CD4-positive, alpha-beta T cell (primary cell): ENCODE results near the gene TAL1. TPM values are rescaled to one million over a fixed set of nuclear protein-coding genes. Genes with fewer than 3 reads are reported as not detected.
A peak's percentile ranks its signal among the peaks of the same experiment; 100 is the strongest.

Source experiments
- ATAC-seq: fragments of 200-7000 bp; cut with Tn5 transposase; one replicate; pipeline ENCODE4 v1.10.0; 2022; ENCODE audit warnings: mild to moderate bottlenecking; ENCODE audit not compliant: poor library complexity
- CTCF ChIA-PET: fragments of 350-600 bp; sonication (Branson Sonifier 250); formaldehyde crosslinking; loops from one replicate; lab custom pipeline; 2021; ENCODE audit warnings: antibody characterized with exemption, inconsistent platforms; lab: Charles Lee
- POLR2A ChIA-PET: fragments of 350-600 bp; sonication (Branson Sonifier 250); formaldehyde crosslinking; loops from one replicate; lab custom pipeline; 2021; ENCODE audit warnings: antibody characterized with exemption, inconsistent platforms; lab: Charles Lee
- DNase-seq, 14 experiments: peaks; one replicate each; pipeline ENCODE4 v3.0.0-alpha.2; 2013 to 2020; ENCODE audit warnings: mixed read lengths in 2 of 14
- H3K27ac ChIP-seq, 2 donors: one replicate each; pipeline versions ENCODE4 v1.5.1 to v1.7.0; 2013; ENCODE audit warnings: low read length in 2 of 2, low read depth in 1 of 2, mild to moderate bottlenecking in 1 of 2
- H3K27me3 ChIP-seq, 2 experiments: 1 replicate in 1 of 2; 2 replicates in 1 of 2; pipeline versions ENCODE4 v1.6.1 to v1.7.0; 2013; ENCODE audit warnings: low read length in 2 of 2, control low read depth in 1 of 2, mild to moderate bottlenecking in 1 of 2, moderate library complexity in 1 of 2; ENCODE audit not compliant: insufficient read depth in 2 of 2, control insufficient read depth in 1 of 2
- H3K36me3 ChIP-seq: one replicate; pipeline ENCODE4 v1.6.1; 2013; ENCODE audit warnings: low read length, control low read depth; ENCODE audit not compliant: insufficient read depth
- H3K4me1 ChIP-seq: one replicate; pipeline ENCODE4 v1.6.1; 2013; ENCODE audit warnings: low read length, control low read depth; ENCODE audit not compliant: insufficient read depth
- H3K4me3 ChIP-seq: one replicate; pipeline ENCODE4 v1.5.1; 2013; ENCODE audit warnings: mild to moderate bottlenecking, low read length, moderate library complexity
- H3K9me3 ChIP-seq, 2 experiments: 1 replicate in 1 of 2; 2 replicates in 1 of 2; pipeline versions ENCODE4 v1.6.1 to v1.7.0; 2013; ENCODE audit warnings: low read length in 2 of 2, mild to moderate bottlenecking in 2 of 2, control low read depth in 1 of 2, moderate library complexity in 1 of 2; ENCODE audit not compliant: control insufficient read depth in 1 of 2, insufficient read depth in 1 of 2
- H3K27ac Mint-ChIP-seq: one replicate; pipeline ENCODE4 v1.8.0; 2020; ENCODE audit warnings: mixed read lengths
- H3K27me3 Mint-ChIP-seq: one replicate; pipeline ENCODE4 v1.8.0; 2021; ENCODE audit warnings: mixed read lengths
- H3K36me3 Mint-ChIP-seq: one replicate; pipeline ENCODE4 v1.8.0; 2021; ENCODE audit warnings: low read depth, mixed read lengths
- H3K4me1 Mint-ChIP-seq: one replicate; pipeline ENCODE4 v1.8.0; 2021; ENCODE audit warnings: low read depth, mixed read lengths
- H3K4me3 Mint-ChIP-seq: one replicate; pipeline ENCODE4 v1.8.0; 2020; ENCODE audit warnings: mild to moderate bottlenecking, mixed read lengths
- H3K9me3 Mint-ChIP-seq: one replicate; pipeline ENCODE4 v1.8.0; 2020; ENCODE audit warnings: mixed read lengths
- CTCF ChIP-seq: fragments of 200-600 bp; IDR thresholded peaks from one replicate; pipeline ENCODE4 v1.8.0; 2022; ENCODE audit warnings: antibody characterized with exemption, mild to moderate bottlenecking
- intact Hi-C, 2 experiments: fragments of 100-400 bp; cut with DNase I in 1 of 2; cut with micrococcal nuclease in 1 of 2; formaldehyde crosslinking; loops; one replicate each; pipeline versions ENCODE4 v1.15.1 to v1.9.0; 2023 to 2025; cut with DNase I, micrococcal nuclease
- total RNA-seq, 174 experiments: library from RNA in 2 of 174; stranded (reverse) in 2 of 174; gene quantifications; one replicate each; pipeline ENCODE4 v1.2.3 and lab custom pipeline; 2021 to 2026

The TAL1 gene
- total RNA-seq, 2 experiments from 2014 or later = not detected

GRCh38 chr1:47226839-47227215, 5.2 kb downstream of the TAL1 start:
- Mint-ChIP-seq H3K4me3 (no peak overlapping the region), H3K9me3 (no peaks in the 10 kb centered on the region), H3K27ac (no peak overlapping the region), H3K36me3 (no peaks in the 10 kb centered on the region), H3K4me1 (peaks cover 33% of the 10 kb centered on the region), H3K27me3 (peaks cover 57% of the 10 kb centered on the region)
- Histone ChIP-seq H3K36me3 (no peaks in the 10 kb centered on the region), H3K27ac (no peak overlapping the region), H3K4me3 (no peak overlapping the region), H3K9me3 (peaks cover 0 to 24% of the 10 kb centered on the region in 2 experiments), H3K27me3 (peaks cover 79 to 86% of the 10 kb centered on the region in 2 experiments), H3K4me1 (peaks cover 36% of the 10 kb centered on the region)
- no peak for ATAC-seq
- CTCF ChIA-PET = no interaction called here
- no peak for TF ChIP-seq CTCF
- intact Hi-C loops = no loop called here
- DNase-seq = no peak
- POLR2A ChIA-PET = no interaction called here

- ATAC-seq = no peak
- peaks cover 0 to 19% of the 10 kb centered on the region in 2 experiments for H3K9me3 ChIP-seq
- peaks cover 74 to 80% of the 10 kb centered on the region in 2 experiments for H3K27me3 ChIP-seq
- Mint-ChIP-seq H3K4me1 (peaks cover 27% of the 10 kb centered on the region), H3K27me3 (peaks cover 54% of the 10 kb centered on the region), H3K36me3 (no peaks in the 10 kb centered on the region), H3K27ac (no peak overlapping the region), H3K9me3 (no peaks in the 10 kb centered on the region), H3K4me3 (peak overlapping the region; percentile 70)
- no peak overlapping the region for H3K27ac ChIP-seq
- ChIA-PET CTCF (no interaction called here), POLR2A (no interaction called here)
- no peaks in the 10 kb centered on the region for H3K36me3 ChIP-seq
- no peak for TF ChIP-seq CTCF
- intact Hi-C loops = no loop called here
- H3K4me3 ChIP-seq = no peak overlapping the region
- peaks cover 30% of the 10 kb centered on the region for H3K4me1 ChIP-seq
- no peak for DNase-seq
Measured at GRCh38 chr1:47226121-47226838, 5.7 kb downstream of the TAL1 start.

GRCh38 chr1:47225430-47226100, 6.5 kb downstream of the TAL1 start:
- H3K27me3 ChIP-seq = peaks cover 69 to 74% of the 10 kb centered on the region in 2 experiments
- intact Hi-C loops = no loop called here
- no peak for TF ChIP-seq CTCF
- CTCF ChIA-PET = no interaction called here
- Mint-ChIP-seq H3K27ac (no peak overlapping the region), H3K9me3 (no peaks in the 10 kb centered on the region), H3K4me3 (peak overlapping the region; percentile 70), H3K4me1 (peaks cover 21% of the 10 kb centered on the region), H3K27me3 (peaks cover 55% of the 10 kb centered on the region), H3K36me3 (no peaks in the 10 kb centered on the region)
- peaks cover 23% of the 10 kb centered on the region for H3K4me1 ChIP-seq
- H3K4me3 ChIP-seq = no peak overlapping the region
- ATAC-seq (no peak), DNase-seq (no peak)
- peaks cover 0 to 12% of the 10 kb centered on the region in 2 experiments for H3K9me3 ChIP-seq
- POLR2A ChIA-PET = no interaction called here
- no peak overlapping the region for H3K27ac ChIP-seq
- no peaks in the 10 kb centered on the region for H3K36me3 ChIP-seq
